Cardiac atrium fibroblast (primary cell): Measurements from ENCODE around the gene ROMO1. TPM values are rescaled to one million over a fixed set of nuclear protein-coding genes. Genes with fewer than 3 reads are reported as not detected.

Source experiments
- total RNA-seq: library from RNA; depleted of rRNA; stranded (reverse); fragments of >200 nt; gene quantifications from 2 replicates; pipeline ENCODE4 v1.2.3, GENCODE V29; 2015

Gene ROMO1
- total RNA-seq: 584 and 690 TPM in 2 replicates

GRCh38 chr20:35699127-35699956, at the start of gene ROMO1, which contains the start of gene NFS1:
ROMO1 (plus strand) TSS chr20:35699405; CDS start chr20:35699633, 228 bp downstream.
NFS1 (minus strand) TSS chr20:35699352; CDS start chr20:35699288, 64 bp downstream.

DNA sequence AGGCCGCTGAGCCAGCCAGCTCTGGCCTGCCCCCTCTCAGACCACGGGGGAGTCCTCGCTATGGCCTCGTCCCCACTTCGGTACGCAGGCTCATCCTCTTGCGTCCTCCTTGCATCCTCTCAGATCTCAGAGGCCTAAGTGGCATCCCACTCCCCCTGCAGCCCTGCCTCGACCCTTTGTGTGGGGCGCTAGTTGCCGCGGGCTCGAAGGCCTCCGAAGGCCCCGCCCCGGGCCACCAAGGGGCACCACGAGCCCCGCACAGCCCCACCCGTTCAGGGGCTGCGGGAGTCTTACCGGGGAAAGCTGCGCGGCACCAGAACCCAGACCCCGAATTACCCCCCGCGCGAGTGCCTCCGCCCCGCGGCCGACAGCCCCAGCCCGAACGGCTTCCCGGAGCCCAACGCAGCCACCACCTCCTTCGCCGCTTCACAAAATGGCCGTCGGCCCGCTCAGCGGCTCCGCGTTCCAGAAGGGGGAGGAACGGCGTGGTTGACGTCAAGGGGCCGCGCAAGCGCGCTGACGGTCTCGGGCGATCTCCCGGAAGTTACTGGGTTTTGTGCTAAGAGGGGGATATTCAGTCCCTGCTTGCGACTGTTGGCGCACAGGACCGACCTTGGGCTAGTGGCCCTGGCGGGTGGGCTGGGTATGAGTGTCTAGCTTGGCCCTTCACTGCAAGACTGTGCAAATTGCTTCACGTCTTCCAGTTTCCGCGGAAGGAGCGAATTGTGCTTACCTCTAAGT, 34.6 kb upstream of the ROMO1 start, which contains the start of the genes CPNE1 and RBM12:
CPNE1 (minus strand) TSS at position 435 of the 741 bp plus-strand sequence. CDS start 31,977 bp downstream, outside the sequence.
RBM12 (minus strand) TSS at position 435 of the 741 bp plus-strand sequence. CDS start 9,578 bp downstream, outside the sequence.

DNA sequence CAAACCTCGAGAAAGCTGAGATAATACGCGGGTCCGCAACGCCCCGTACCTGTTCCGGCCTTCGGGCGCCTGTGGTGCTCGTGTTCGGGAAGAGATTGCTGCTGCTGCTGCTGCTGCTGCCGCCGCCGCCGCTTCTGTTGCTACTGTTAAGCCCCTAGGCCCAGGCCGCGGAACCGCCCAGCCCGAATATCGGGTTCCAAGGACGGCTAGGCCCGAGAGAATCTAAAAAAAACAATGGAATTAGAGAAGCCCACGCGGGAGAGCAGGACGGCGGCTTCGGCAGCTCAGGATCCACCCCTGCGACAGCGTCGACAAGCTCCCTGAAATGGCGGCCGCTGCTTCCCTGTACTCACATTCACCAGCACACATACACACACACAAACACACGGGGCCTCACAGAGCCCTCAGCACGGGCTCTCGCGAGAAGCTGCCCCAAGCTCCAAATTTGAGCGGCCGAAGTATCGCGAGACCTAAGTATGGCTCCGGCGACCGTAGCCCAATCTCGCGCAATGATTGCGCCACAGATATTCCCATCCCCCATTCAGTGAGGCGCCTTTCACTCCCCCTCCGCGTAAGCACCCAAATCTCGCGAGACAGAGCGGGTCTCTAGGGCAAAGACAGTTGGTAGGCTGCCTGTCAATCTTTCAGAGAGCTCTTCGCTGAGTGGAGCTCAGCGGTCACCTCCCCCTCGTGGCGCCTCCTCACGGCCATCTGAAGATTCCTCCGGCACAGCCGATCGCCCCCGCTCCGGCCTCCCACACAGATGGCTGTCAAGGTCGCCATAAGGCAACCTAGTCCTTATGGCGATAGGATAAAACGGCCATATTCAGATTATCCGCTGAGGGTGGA, 42.9 kb downstream of the ROMO1 start, which contains the start of gene RBM39:
RBM39 (minus strand) TSS at position 369 of the 849 bp plus-strand sequence. CDS start 1,386 bp downstream, outside the sequence.

Other genes with a start within 250 kb of the ROMO1 start
- 14.4 and 25.8 TPM in 2 replicates for gene CEP250, start 243.8 kb upstream of the ROMO1 start, total RNA-seq
- gene C20orf173, start 169.8 kb upstream of the ROMO1 start, total RNA-seq: not detected in 2 replicates
- gene ERGIC3, start 157.3 kb upstream of the ROMO1 start, total RNA-seq: 396 and 424 TPM in 2 replicates
- gene SPAG4, start 83.6 kb upstream of the ROMO1 start, total RNA-seq: 32.9 and 44.2 TPM in 2 replicates
- gene CPNE1, start 34.5 kb upstream of the ROMO1 start, total RNA-seq: 145 and 149 TPM in 2 replicates
- gene RBM12, start 34.5 kb upstream of the ROMO1 start, total RNA-seq: 26.6 and 31.1 TPM in 2 replicates
- 25.1 and 28.8 TPM in 2 replicates for gene NFS1, start 53 bp upstream of the ROMO1 start, total RNA-seq
- 141 and 171 TPM in 2 replicates for gene RBM39, start 42.9 kb downstream of the ROMO1 start, total RNA-seq
- 17.8 and 18.1 TPM in 2 replicates for gene PHF20, start 72.6 kb downstream of the ROMO1 start, total RNA-seq